Measurements from ENCODE around the gene IPO13.

The IPO13 gene, protein sequence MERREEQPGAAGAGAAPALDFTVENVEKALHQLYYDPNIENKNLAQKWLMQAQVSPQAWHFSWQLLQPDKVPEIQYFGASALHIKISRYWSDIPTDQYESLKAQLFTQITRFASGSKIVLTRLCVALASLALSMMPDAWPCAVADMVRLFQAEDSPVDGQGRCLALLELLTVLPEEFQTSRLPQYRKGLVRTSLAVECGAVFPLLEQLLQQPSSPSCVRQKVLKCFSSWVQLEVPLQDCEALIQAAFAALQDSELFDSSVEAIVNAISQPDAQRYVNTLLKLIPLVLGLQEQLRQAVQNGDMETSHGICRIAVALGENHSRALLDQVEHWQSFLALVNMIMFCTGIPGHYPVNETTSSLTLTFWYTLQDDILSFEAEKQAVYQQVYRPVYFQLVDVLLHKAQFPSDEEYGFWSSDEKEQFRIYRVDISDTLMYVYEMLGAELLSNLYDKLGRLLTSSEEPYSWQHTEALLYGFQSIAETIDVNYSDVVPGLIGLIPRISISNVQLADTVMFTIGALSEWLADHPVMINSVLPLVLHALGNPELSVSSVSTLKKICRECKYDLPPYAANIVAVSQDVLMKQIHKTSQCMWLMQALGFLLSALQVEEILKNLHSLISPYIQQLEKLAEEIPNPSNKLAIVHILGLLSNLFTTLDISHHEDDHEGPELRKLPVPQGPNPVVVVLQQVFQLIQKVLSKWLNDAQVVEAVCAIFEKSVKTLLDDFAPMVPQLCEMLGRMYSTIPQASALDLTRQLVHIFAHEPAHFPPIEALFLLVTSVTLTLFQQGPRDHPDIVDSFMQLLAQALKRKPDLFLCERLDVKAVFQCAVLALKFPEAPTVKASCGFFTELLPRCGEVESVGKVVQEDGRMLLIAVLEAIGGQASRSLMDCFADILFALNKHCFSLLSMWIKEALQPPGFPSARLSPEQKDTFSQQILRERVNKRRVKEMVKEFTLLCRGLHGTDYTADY

DNA sequence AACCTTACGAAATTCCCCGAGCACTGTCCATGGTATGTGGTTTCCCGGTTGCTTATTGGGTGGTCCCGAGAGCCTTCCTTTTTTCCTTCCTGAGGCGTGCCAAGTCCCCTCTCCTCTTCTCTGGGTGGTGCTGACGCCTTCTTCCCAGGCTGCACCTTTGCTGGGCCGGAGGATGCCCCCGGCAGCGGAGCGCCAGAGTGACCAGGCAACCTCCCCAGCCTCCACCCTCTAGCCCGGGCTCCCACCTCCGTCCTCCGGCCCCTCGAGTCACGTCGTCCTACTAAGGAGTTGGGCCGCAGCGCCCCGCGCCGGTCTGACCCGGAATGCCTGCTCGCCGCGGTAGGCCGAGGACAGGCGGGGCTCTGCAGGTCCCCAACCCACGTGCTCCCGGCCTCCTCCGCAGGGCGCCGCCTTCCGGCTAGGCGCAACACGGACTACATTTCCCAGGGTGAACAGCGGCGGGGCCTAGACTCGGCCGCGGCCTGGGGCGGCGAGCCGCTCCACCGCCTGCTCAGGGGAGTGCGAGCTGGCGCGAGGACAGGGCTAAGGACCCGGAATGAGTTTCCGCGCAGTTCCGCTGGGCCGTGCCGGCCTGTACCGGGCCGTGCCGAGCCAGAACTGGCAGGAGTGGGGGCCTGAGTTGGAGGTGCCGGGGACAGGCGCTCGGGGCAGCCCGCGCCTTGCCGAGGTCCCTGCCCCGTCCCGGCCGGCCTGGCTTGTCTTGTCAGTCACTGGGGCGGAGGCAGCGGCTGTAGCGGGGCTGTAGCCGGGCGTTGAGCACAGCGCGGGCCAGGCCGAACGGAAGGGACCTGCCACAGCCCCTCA lies at the start of gene IPO13:
IPO13 (plus strand) TSS at position 715 of the 825 bp plus-strand sequence. CDS start 651 bp downstream, outside the sequence.
- TF ChIP-seq, protein P1, sequence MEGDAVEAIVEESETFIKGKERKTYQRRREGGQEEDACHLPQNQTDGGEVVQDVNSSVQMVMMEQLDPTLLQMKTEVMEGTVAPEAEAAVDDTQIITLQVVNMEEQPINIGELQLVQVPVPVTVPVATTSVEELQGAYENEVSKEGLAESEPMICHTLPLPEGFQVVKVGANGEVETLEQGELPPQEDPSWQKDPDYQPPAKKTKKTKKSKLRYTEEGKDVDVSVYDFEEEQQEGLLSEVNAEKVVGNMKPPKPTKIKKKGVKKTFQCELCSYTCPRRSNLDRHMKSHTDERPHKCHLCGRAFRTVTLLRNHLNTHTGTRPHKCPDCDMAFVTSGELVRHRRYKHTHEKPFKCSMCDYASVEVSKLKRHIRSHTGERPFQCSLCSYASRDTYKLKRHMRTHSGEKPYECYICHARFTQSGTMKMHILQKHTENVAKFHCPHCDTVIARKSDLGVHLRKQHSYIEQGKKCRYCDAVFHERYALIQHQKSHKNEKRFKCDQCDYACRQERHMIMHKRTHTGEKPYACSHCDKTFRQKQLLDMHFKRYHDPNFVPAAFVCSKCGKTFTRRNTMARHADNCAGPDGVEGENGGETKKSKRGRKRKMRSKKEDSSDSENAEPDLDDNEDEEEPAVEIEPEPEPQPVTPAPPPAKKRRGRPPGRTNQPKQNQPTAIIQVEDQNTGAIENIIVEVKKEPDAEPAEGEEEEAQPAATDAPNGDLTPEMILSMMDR (IDR thresholded peaks at IDR 0.05; ENCODE audit: control extremely low read depth, extremely low read depth, low read depth, missing control alignments): peak; percentile 92
- peak; percentile 99 for DNase-seq (ENCODE audit: extremely low spot score)
- CTCF ChIA-PET: interaction anchor here (0.7 to 10.1 kb wide), 22 partner anchors 9 to 419 kb away, joined by 3 to 191 read pairs (median 4); partner anchors contain the start of genes ARTN, KDM4A and ST3GAL3
- POLR2A ChIA-PET: interaction anchor here (1.6 kb wide), 1 partner anchor 296 kb away, joined by 3 read pairs; the partner anchor contains the start of gene KDM4A

DNA sequence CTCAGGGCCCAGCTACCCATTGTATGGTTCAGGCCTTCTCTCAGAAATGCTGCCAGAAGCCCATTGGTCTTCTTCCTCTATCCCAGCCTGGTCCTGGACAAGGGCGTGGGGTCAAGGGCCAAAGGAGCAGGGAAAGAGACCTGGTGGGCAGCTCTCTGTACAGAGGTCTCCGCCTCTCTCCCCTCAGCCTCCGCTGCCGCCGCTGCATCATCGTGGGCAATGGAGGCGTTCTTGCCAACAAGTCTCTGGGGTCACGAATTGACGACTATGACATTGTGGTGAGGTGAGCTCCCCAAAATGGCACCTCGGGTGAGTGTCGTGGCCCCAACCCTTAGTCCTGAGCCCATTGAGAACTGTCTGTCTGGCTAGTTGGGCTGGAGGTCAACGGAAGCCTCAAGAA lies 47.8 kb upstream of the IPO13 start:
- TF ChIP-seq, protein P1 (IDR thresholded peaks at IDR 0.05; ENCODE audit: control extremely low read depth, extremely low read depth, low read depth, missing control alignments): no peak
- CTCF ChIA-PET: interaction anchor here (7.0 kb wide), 1 partner anchor 35 kb away, joined by 35 read pairs; the partner anchor contains the start of gene ARTN
- POLR2A ChIA-PET: no interaction called here
- DNase-seq (ENCODE audit: extremely low spot score): no peak

DNA sequence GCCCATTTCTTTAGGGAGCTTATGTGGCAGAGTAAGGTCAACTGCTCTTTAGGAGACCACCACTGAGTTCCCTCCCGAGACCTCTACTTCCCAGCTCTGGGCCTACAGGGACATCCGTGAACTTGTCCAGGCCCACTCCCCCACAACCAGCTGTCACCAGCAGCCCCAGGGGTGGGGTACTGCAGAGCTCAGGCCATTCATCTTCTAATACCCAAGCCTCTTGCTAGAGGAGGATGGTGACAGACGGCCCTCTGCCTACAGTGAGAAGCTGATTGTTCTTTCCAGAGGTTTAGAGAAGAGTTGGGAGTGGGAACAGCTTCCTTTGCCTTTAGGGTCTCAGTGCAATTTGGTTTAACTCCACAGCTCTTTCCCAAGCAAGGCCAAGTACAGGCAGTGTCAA lies 46.4 kb upstream of the IPO13 start:
- ChIA-PET POLR2A (interaction anchor here (0.6 kb wide), 1 partner anchor 842 kb away, joined by 5 read pairs; no protein-coding TSS in a partner anchor), CTCF (interaction anchor here (1.3 to 7.0 kb wide), 3 partner anchors 11 to 137 kb away, joined by 3 to 35 read pairs (median 6); partner anchors contain the start of gene ARTN)
- DNase-seq (ENCODE audit: extremely low spot score): no peak
- TF ChIP-seq, protein P1 (IDR thresholded peaks at IDR 0.05; ENCODE audit: control extremely low read depth, extremely low read depth, low read depth, missing control alignments): no peak

DNA sequence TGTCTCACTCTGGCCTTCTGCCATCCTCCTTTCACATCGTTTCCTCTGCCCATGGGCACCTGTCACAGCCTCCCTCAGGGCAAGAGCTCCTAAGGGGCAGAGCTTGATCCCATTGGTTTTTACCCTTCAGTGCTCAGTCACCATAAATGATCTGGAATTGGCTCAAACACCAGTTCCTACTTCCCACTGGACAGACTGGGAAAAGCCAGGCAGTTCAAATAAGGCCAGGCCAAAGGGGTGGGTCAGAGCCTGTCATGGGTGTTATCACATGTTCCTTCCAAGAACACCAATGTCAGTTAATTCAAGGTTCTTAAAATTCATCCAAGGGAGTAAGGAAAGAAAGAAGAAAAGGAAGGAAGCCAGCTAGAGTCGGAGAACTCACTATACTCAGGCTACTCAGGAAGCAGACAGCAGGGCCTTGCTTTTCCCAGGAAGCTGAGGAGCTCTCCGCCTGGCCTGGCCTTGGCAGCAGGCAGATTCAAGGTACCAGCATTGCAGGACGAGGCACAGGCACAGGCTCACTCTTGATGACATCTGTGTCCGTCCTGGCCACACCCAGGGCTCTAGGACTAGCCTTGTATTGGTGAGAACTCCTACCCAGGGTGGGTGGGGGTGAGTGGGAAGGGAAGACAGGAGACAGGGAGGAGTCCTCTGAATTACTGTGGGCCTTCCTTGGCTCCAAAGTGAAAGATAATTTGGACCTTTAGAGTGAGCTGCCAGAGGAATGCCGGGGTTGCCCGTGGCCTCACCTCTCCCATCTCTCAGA lies 45.4 kb upstream of the IPO13 start:
- POLR2A ChIA-PET: no interaction called here
- TF ChIP-seq, protein P1 (IDR thresholded peaks at IDR 0.05; ENCODE audit: control extremely low read depth, extremely low read depth, low read depth, missing control alignments): no peak
- no peak for DNase-seq (ENCODE audit: extremely low spot score)
- CTCF ChIA-PET: interaction anchor here (1.0 to 7.0 kb wide), 6 partner anchors 12 to 138 kb away, joined by 3 to 35 read pairs (median 6); partner anchors contain the start of gene ARTN

DNA sequence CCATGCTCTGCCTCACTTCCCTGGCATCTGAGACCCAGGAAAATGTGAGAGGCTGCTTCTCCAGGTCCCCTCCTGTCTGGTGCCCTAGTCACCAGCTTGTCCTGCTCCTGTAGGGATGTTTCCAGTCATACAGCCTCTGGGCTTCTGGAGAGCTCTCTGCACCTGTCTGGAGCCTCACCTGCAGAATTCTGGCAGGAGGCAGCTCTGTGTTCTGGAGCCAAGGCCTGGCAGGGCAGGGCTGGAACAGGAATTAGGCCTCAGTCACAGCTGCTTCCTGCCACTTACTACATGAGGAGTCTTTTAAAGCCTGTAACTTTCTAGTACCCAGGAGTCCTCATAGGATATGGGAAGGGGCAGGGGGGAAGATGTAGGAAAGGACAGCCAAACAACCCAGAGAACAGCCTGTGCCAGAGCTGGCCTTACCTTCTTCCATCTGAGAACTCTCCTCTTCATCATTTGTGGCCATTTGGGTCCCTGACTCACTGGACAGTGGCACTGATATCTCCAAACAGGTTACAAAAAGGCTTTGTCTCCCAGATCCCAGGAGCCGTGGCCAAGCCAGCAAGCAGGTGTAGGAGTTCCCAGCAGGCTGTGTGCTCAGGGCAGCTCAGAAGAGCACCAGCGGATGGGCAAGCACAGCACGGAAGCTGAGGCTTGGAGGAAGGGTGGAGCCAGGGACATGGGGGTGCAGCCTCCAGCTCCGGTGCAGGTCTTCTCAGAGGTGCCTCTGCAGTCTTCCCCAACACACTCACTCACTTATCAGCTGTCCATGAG lies 44.5 kb upstream of the IPO13 start:
- POLR2A ChIA-PET: interaction anchor here (0.7 kb wide), 1 partner anchor 252 kb away, joined by 3 read pairs; no protein-coding TSS in a partner anchor
- TF ChIP-seq, protein P1 (IDR thresholded peaks at IDR 0.05; ENCODE audit: control extremely low read depth, extremely low read depth, low read depth, missing control alignments): no peak
- no peak for DNase-seq (ENCODE audit: extremely low spot score)
- CTCF ChIA-PET: interaction anchor here (0.6 to 7.0 kb wide), 8 partner anchors 10 to 633 kb away, joined by 3 to 35 read pairs (median 4); partner anchors contain the start of gene ARTN
